ENCODE data around the gene SSC5D.

GRCh38 chr19:55528030-55528803, 40.0 kb downstream of the SSC5D start:
- TF ChIP-seq EZH2phosphoT487 (IDR thresholded peaks at IDR 0.05; ENCODE audit: borderline replicate concordance, low read depth, low read length) = no peak
- TF ChIP-seq CTCF (conservative IDR thresholded peaks at IDR 0.05; ENCODE audit: low read length) = no peak

Data from OCI-LY7 (cell line).